ENCODE results near the gene KIF26A.

Gene KIF26A

GRCh38 chr14:104112609-104113571 is 25.5 kb upstream of the KIF26A start:
- no peak for ATAC-seq (replicated peaks)
- peaks cover 15 to 34% of the 10 kb centered on the region in 2 donors for H3K27me3 Mint-ChIP-seq

GRCh38 chr14:104113631-104114420 is 24.6 kb upstream of the KIF26A start:
- Mint-ChIP-seq H3K4me3 (no peak overlapping the region), H3K4me1 (ENCODE audit: low read depth in 2 of 2) (no peaks in the 10 kb centered on the region), H3K27ac (no peak overlapping the region), H3K9me3 (no peaks in the 10 kb centered on the region), H3K27me3 (peaks cover 23 to 43% of the 10 kb centered on the region in 2 donors), H3K36me3 (ENCODE audit: insufficient read depth) (no peaks in the 10 kb centered on the region)
- ATAC-seq (replicated peaks) (no peak), DNase-seq (no peak)

More at GRCh38 chr14:104112609-104113571, 25.5 kb upstream of the KIF26A start:
- Mint-ChIP-seq H3K4me3 (no peak overlapping the region), H3K36me3 (ENCODE audit: insufficient read depth) (no peaks in the 10 kb centered on the region), H3K9me3 (no peaks in the 10 kb centered on the region), H3K4me1 (ENCODE audit: low read depth in 2 of 2) (no peaks in the 10 kb centered on the region), H3K27ac (no peak overlapping the region)
- DNase-seq: no peak

DNA sequence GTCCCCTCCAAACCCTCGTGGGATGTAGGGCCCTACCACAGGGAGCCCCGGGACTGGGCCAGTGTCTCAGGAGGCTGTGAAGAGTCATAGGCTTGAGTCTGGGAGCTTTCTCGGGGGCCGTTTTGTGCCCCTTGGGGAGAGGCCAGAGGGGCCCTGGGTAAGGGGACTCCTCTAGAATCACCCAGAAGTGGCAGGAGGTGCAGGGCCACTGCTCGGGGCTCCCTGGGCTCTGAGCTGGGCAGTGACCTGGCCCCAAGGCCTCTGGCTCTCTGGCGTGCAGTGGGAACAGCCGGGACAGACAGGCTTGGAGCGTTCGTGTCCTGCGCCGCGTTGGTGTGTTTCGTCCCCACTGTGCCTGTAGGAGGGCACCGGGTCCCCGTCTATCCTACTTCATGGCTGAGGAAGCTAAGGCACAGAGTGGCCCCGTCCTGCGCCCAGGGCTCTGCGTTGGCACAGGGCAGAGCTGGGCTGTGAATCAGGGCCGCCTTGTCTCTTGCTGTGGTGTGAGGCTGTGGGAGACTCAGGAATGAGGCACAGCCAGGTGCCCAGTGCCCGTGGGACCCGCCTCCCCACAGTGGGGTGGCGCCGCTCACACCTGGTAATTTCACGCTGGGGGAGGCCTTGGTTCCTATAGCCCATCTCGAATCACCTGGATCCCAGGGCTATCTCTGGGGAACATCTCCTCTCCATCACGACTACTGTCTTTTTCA is 23.8 kb upstream of the KIF26A start:
- Mint-ChIP-seq H3K9me3 (no peaks in the 10 kb centered on the region), H3K27me3 (peaks cover 29 to 44% of the 10 kb centered on the region in 2 donors), H3K36me3 (ENCODE audit: insufficient read depth) (no peaks in the 10 kb centered on the region), H3K4me1 (ENCODE audit: low read depth in 2 of 2) (no peaks in the 10 kb centered on the region), H3K4me3 (no peak overlapping the region), H3K27ac (no peak overlapping the region)
- no peak for ATAC-seq (replicated peaks)
- no peak for DNase-seq

- Mint-ChIP-seq H3K4me3 (peak overlapping the region; percentile 56 to 58), H3K9me3 (no peaks in the 10 kb centered on the region)
- no peak for ATAC-seq (replicated peaks)
These were observed 23.2 kb upstream of the KIF26A start for GRCh38 chr14:104115131-104115600.

DNA sequence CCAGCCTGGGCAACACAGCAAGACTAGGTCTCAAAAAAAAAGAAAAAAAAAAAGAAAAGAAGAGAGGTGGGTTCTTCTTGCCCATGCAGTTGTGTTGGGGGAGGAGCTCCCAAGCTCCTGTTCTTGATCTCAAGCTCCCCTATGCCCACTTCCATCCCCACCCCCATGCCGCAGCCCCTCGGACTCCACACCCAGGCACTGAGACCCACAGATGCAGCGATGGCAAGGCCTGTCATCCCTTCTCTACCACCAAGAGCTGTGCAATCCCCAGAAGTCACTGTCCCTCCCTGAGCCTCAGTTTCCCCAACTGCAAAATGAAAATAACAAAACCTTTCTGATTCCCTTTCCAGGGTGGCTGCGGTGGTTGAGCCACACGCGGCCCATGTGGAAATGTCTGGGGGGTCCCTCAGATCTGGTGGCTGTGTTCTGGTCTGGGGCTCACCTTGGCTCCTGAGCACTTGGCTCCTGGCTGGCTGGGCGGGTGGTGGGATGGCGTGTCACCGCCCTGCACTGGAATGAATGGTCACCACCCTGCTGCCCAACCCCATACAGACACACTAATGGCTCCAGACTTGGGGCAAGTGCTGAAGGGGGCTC is 22.6 kb upstream of the KIF26A start:
- no peaks in the 10 kb centered on the region for H3K9me3 Mint-ChIP-seq

More at GRCh38 chr14:104115131-104115600, 23.2 kb upstream of the KIF26A start:
- no peak overlapping the region for H3K27ac Mint-ChIP-seq
- H3K27me3 Mint-ChIP-seq: peaks cover 35 to 50% of the 10 kb centered on the region in 2 donors
- DNase-seq: no peak
- H3K4me1 Mint-ChIP-seq (ENCODE audit: low read depth in 2 of 2): no peaks in the 10 kb centered on the region
- H3K36me3 Mint-ChIP-seq (ENCODE audit: insufficient read depth): no peaks in the 10 kb centered on the region

DNA sequence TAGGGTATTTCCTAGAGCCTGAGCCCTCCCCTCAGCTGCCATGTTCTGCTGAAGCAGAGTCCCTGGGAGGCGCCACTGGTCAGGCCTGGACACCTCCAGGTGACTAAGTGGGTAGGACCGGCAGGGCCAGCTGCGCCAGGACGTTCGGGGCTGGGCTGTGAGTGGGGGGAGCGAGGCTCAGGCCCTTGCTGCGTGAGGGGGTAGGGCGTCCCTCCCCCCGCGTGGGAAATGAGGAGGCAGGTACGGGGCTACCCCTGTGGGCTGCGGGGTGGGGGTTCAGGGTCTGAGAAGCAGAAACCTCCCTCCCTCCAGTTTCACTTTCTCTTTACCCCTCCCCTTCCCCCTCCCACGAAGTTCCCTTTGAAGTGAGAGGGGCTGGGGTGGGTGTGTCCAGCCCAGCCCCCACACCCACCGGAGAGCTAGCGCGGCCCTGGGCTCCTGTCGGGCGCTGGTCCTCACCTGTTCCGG is 22.1 kb upstream of the KIF26A start:
- H3K4me3 Mint-ChIP-seq: peak overlapping the region; percentile 56 to 58

More for the DNA sequence above, 22.6 kb upstream of the KIF26A start:
- Mint-ChIP-seq H3K27me3 (peaks cover 41 to 56% of the 10 kb centered on the region in 2 donors), H3K27ac (no peak overlapping the region), H3K4me1 (ENCODE audit: low read depth in 2 of 2) (no peaks in the 10 kb centered on the region), H3K4me3 (peak overlapping the region; percentile 56 to 58), H3K36me3 (ENCODE audit: insufficient read depth) (no peaks in the 10 kb centered on the region)
- no peak for DNase-seq
- ATAC-seq (replicated peaks): no peak

DNA sequence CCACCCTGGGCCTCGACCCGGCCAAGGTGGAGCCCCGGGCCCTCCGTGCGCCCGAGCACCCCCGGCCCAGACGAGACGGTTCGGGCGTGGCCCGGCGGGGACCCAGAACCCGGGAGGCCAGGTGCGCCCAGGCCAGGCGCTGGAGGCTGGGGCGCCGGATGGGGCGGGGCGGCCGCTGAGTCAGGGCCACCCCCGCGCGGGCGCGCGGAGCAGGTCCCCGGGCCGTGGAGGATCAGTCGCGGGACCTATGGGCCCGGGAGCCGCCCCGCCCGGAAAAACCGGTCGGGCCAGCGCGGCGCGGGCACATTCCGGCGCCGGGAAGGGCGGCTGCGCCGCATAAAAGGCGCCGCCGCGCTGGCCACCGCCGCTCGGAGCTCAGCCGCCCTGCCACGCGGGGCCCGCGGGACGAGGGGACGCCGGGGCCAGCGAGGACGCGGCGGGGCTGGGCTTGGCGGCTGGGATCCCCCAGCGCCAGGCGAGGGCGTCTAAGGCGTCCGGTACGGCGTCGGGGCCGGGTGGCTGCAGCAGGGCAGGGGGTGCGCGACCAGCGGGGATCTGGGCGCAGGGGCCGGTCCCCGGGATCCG is 21.5 kb upstream of the KIF26A start:
- Mint-ChIP-seq H3K27ac (no peak overlapping the region), H3K27me3 (peaks cover 42 to 60% of the 10 kb centered on the region in 2 donors), H3K4me3 (peak overlapping the region; percentile 34 to 58), H3K36me3 (ENCODE audit: insufficient read depth) (no peaks in the 10 kb centered on the region), H3K9me3 (no peaks in the 10 kb centered on the region), H3K4me1 (ENCODE audit: low read depth in 2 of 2) (no peaks in the 10 kb centered on the region)
- ATAC-seq (replicated peaks) (no peak), DNase-seq (no peak)

More for the DNA sequence above, 22.1 kb upstream of the KIF26A start:
- Mint-ChIP-seq H3K27me3 (peaks cover 42 to 60% of the 10 kb centered on the region in 2 donors), H3K36me3 (ENCODE audit: insufficient read depth) (no peaks in the 10 kb centered on the region), H3K4me1 (ENCODE audit: low read depth in 2 of 2) (no peaks in the 10 kb centered on the region), H3K9me3 (no peaks in the 10 kb centered on the region), H3K27ac (no peak overlapping the region)
- DNase-seq: no peak
- no peak for ATAC-seq (replicated peaks)

DNA sequence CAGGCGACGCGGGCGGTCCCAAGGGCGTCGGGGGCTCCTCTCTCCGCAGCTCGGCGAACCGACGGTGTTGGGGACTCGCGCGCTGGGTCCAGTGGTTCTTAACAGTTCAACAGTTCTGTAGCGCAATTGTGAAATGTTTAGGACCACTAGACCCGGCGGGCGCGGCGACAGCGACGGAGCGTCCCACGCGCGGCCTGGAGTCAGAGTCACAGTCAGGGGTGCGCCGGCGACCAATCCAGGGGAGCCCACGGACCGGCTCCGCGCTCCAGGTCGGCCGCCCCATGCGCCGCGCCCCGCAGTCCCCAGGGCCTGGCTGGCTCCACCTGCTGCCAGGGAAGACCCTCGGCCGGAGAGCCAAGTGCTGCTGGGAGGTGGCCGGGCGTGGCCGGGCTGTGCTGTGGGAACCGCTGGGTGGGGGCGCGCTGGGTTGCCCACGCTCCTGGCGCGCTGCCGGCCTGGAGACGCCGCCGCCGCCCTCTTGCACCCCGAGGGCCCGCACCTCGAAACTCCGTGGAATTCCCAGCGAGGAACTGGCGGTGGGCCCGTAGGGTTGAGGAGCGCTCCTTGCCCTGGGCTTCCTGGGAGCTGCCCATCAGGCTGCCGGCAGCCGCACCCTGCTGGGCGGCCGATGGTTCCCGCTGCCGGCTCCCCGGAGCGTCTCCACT is 20.9 kb upstream of the KIF26A start:
- no peak for ATAC-seq (replicated peaks)
- Mint-ChIP-seq H3K4me1 (ENCODE audit: low read depth in 2 of 2) (no peaks in the 10 kb centered on the region), H3K27me3 (peaks cover 45 to 60% of the 10 kb centered on the region in 2 donors), H3K27ac (no peak overlapping the region), H3K9me3 (no peaks in the 10 kb centered on the region), H3K4me3 (peak overlapping the region in 1 of 2 donors; percentile 34), H3K36me3 (ENCODE audit: insufficient read depth) (no peaks in the 10 kb centered on the region)
- DNase-seq: no peak

DNA sequence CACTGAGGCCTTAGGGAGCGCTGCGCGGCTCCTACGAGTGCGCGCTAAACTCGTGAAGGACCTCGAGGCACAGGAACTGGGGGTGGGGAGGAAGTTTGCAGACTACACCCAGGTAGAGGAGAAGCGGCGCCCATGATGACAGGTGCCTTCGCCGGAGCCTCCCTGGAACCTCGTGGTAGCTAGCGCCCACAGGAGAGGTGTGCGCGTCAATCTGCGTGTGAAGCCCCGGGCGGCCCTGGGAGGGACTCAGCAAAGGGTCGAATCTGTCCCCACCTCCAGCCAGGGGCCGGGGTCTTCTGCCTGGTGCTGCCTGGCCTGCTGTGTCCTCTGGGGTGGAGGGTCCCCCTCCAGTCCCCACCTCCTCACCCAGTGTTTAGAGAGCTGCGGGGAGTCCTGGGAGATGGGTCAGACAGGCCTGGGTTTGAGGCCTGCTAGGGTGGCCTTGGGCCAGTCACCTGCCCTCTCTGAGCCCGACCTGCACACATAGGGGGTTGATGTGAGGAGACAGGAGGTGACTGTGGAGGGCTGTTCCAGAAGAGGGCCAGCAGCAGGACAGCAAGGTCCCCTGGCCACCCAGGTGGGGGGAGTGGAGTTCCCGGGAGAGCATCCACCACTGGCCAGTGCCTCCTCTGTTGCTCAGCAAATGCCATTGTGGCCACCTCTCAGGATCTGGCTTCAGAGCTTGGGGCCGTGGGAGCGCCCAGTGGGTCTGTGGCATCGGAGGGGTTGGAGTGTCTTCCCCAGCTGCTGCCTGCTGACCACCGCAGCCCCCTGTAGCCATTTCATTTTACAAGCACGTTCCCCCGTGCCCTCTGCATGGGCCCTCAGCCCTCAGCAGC is 20.2 kb upstream of the KIF26A start:
- ATAC-seq (replicated peaks) (no peak), DNase-seq (no peak)
- Mint-ChIP-seq H3K27ac (no peak overlapping the region), H3K9me3 (no peaks in the 10 kb centered on the region), H3K4me1 (ENCODE audit: low read depth in 2 of 2) (no peaks in the 10 kb centered on the region), H3K27me3 (peaks cover 48 to 60% of the 10 kb centered on the region in 2 donors), H3K4me3 (peak overlapping the region in 1 of 2 donors; percentile 23), H3K36me3 (ENCODE audit: insufficient read depth) (no peaks in the 10 kb centered on the region)

DNA sequence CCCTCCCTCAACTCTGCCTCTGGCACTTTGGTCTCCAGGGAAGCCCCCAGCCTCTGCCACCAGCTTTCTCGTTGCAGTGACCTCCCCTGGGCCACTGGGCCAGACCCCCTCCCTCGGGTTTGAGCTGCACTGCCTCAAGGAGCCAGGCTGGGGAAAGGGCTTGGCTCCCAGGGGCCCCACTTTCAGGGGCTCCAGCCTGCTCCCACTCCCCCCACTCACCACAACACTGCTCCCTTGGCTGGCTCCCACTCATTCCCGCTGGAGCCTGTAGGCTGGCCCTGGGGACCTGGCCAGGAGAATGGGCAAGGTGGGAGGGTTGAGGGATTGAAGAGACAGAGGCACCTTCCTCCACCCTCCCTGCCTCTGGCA is 19.3 kb upstream of the KIF26A start:
- Mint-ChIP-seq H3K4me1 (ENCODE audit: low read depth in 2 of 2) (no peaks in the 10 kb centered on the region), H3K27ac (no peak overlapping the region), H3K9me3 (peaks cover 3 to 7% of the 10 kb centered on the region in 2 donors), H3K27me3 (peaks cover 53 to 66% of the 10 kb centered on the region in 2 donors), H3K36me3 (ENCODE audit: insufficient read depth) (no peaks in the 10 kb centered on the region), H3K4me3 (no peak overlapping the region)
- no peak for DNase-seq
- ATAC-seq (replicated peaks): no peak

GRCh38 chr14:104119488-104120251 is 18.7 kb upstream of the KIF26A start:
- no peak for ATAC-seq (replicated peaks)
- peaks cover 53 to 61% of the 10 kb centered on the region in 2 donors for H3K27me3 Mint-ChIP-seq
- no peaks in the 10 kb centered on the region for H3K36me3 Mint-ChIP-seq (ENCODE audit: insufficient read depth)
- no peak overlapping the region for H3K4me3 Mint-ChIP-seq
- no peak for DNase-seq
- H3K27ac Mint-ChIP-seq: no peak overlapping the region
- H3K9me3 Mint-ChIP-seq: peaks cover 3 to 8% of the 10 kb centered on the region in 2 donors
- H3K4me1 Mint-ChIP-seq (ENCODE audit: low read depth in 2 of 2): no peaks in the 10 kb centered on the region

Measured in effector memory CD8-positive, alpha-beta T cell (primary cell).